Activated naive CD8-positive, alpha-beta T cell (primary cell): ENCODE data around the gene FBXL19.

Experiments
- H3K27ac Mint-ChIP-seq: one replicate; pipeline ENCODE4 v1.8.0; 2021; ENCODE audit warnings: mixed read lengths
- H3K27me3 Mint-ChIP-seq: one replicate; pipeline ENCODE4 v1.8.0; 2021; ENCODE audit warnings: mixed read lengths
- H3K36me3 Mint-ChIP-seq: one replicate; pipeline ENCODE4 v1.8.0; 2021; ENCODE audit warnings: mixed read lengths
- H3K4me1 Mint-ChIP-seq: one replicate; pipeline ENCODE4 v1.8.0; 2021; ENCODE audit warnings: low read depth, mixed read lengths
- H3K4me3 Mint-ChIP-seq: one replicate; pipeline ENCODE4 v1.8.0; 2021; ENCODE audit warnings: mild to moderate bottlenecking, mixed read lengths
- H3K9me3 Mint-ChIP-seq: one replicate; pipeline ENCODE4 v1.8.0; 2021; ENCODE audit warnings: low read depth, mixed read lengths

Gene FBXL19

GRCh38 chr16:30972872-30973271 is 49.5 kb downstream of the FBXL19 start:
- no peaks in the 10 kb centered on the region for H3K27me3 Mint-ChIP-seq
- peaks cover 12% of the 10 kb centered on the region for H3K36me3 Mint-ChIP-seq
- H3K4me3 Mint-ChIP-seq: no peak overlapping the region
- H3K9me3 Mint-ChIP-seq: no peaks in the 10 kb centered on the region
- no peak overlapping the region for H3K27ac Mint-ChIP-seq
- peaks cover 7% of the 10 kb centered on the region for H3K4me1 Mint-ChIP-seq

GRCh38 chr16:30974348-30974747 is 51.0 kb downstream of the FBXL19 start:
- no peak overlapping the region for H3K27ac Mint-ChIP-seq
- H3K4me1 Mint-ChIP-seq: peaks cover 7% of the 10 kb centered on the region
- H3K9me3 Mint-ChIP-seq: no peaks in the 10 kb centered on the region
- H3K36me3 Mint-ChIP-seq: peaks cover 12% of the 10 kb centered on the region
- H3K27me3 Mint-ChIP-seq: no peaks in the 10 kb centered on the region
- H3K4me3 Mint-ChIP-seq: no peak overlapping the region

GRCh38 chr16:30976486-30976885 is 53.1 kb downstream of the FBXL19 start:
- Mint-ChIP-seq H3K4me3 (no peak overlapping the region), H3K9me3 (no peaks in the 10 kb centered on the region), H3K36me3 (peaks cover 10% of the 10 kb centered on the region), H3K27me3 (no peaks in the 10 kb centered on the region), H3K4me1 (peaks cover 7% of the 10 kb centered on the region), H3K27ac (no peak overlapping the region)

- Mint-ChIP-seq H3K4me1 (peaks cover 7% of the 10 kb centered on the region), H3K36me3 (peaks cover 7% of the 10 kb centered on the region), H3K27me3 (no peaks in the 10 kb centered on the region), H3K9me3 (no peaks in the 10 kb centered on the region), H3K27ac (no peak overlapping the region), H3K4me3 (no peak overlapping the region)
These were observed 54.1 kb downstream of the FBXL19 start for GRCh38 chr16:30977502-30977901.

- no peaks in the 10 kb centered on the region for H3K9me3 Mint-ChIP-seq
- H3K36me3 Mint-ChIP-seq: peaks cover under 1% of the 10 kb centered on the region
- no peak overlapping the region for H3K27ac Mint-ChIP-seq
- H3K27me3 Mint-ChIP-seq: no peaks in the 10 kb centered on the region
- H3K4me1 Mint-ChIP-seq: peaks cover 2% of the 10 kb centered on the region
- no peak overlapping the region for H3K4me3 Mint-ChIP-seq
These were observed 56.0 kb downstream of the FBXL19 start for GRCh38 chr16:30979170-30980022.

GRCh38 chr16:30980023-30980371 is 56.6 kb downstream of the FBXL19 start:
- Mint-ChIP-seq H3K36me3 (no peaks in the 10 kb centered on the region), H3K4me1 (peaks cover 2% of the 10 kb centered on the region), H3K9me3 (no peaks in the 10 kb centered on the region), H3K4me3 (no peak overlapping the region), H3K27ac (no peak overlapping the region), H3K27me3 (no peaks in the 10 kb centered on the region)

- H3K27ac Mint-ChIP-seq: no peak overlapping the region
- no peaks in the 10 kb centered on the region for H3K36me3 Mint-ChIP-seq
- H3K4me3 Mint-ChIP-seq: no peak overlapping the region
- peaks cover 2% of the 10 kb centered on the region for H3K4me1 Mint-ChIP-seq
- no peaks in the 10 kb centered on the region for H3K9me3 Mint-ChIP-seq
- no peaks in the 10 kb centered on the region for H3K27me3 Mint-ChIP-seq
These were observed 57.1 kb downstream of the FBXL19 start for GRCh38 chr16:30980434-30980833.

GRCh38 chr16:30980959-30981358 is 57.6 kb downstream of the FBXL19 start:
- Mint-ChIP-seq H3K9me3 (no peaks in the 10 kb centered on the region), H3K4me3 (no peak overlapping the region), H3K27ac (no peak overlapping the region), H3K27me3 (no peaks in the 10 kb centered on the region), H3K4me1 (peaks cover 2% of the 10 kb centered on the region), H3K36me3 (no peaks in the 10 kb centered on the region)

- Mint-ChIP-seq H3K9me3 (no peaks in the 10 kb centered on the region), H3K4me1 (peaks cover 2% of the 10 kb centered on the region), H3K4me3 (no peak overlapping the region), H3K27ac (no peak overlapping the region), H3K27me3 (no peaks in the 10 kb centered on the region), H3K36me3 (no peaks in the 10 kb centered on the region)
These were observed 59.3 kb downstream of the FBXL19 start for GRCh38 chr16:30982548-30983288.

- Mint-ChIP-seq H3K4me3 (no peak overlapping the region), H3K9me3 (no peaks in the 10 kb centered on the region), H3K27ac (no peak overlapping the region), H3K36me3 (no peaks in the 10 kb centered on the region), H3K4me1 (peaks cover 2% of the 10 kb centered on the region), H3K27me3 (no peaks in the 10 kb centered on the region)
These were observed 60.0 kb downstream of the FBXL19 start for GRCh38 chr16:30983289-30983889.

GRCh38 chr16:30983898-30984610 is 60.7 kb downstream of the FBXL19 start:
- Mint-ChIP-seq H3K27ac (no peak overlapping the region), H3K9me3 (no peaks in the 10 kb centered on the region), H3K27me3 (no peaks in the 10 kb centered on the region), H3K4me1 (peaks cover 2% of the 10 kb centered on the region), H3K4me3 (no peak overlapping the region), H3K36me3 (no peaks in the 10 kb centered on the region)

- H3K4me3 Mint-ChIP-seq: no peak within 1 kb of the TSS
- H3K9me3 Mint-ChIP-seq: no peaks in the 10 kb centered on the region
- peaks cover 2% of the 10 kb centered on the region for H3K4me1 Mint-ChIP-seq
- H3K36me3 Mint-ChIP-seq: no peaks in the 10 kb centered on the region
- no peak within 1 kb of the TSS for H3K27ac Mint-ChIP-seq
- no peaks in the 10 kb centered on the region for H3K27me3 Mint-ChIP-seq
These were observed 61.5 kb downstream of the FBXL19 start, which contains the start of gene HSD3B7 for GRCh38 chr16:30984669-30985400. Gene HSD3B7, plus strand, starts transcription at chr16:30985207. Its CDS starts 452 bp downstream, at chr16:30985659.

GRCh38 chr16:30985401-30986128 is 62.2 kb downstream of the FBXL19 start:
- no peak overlapping the region for H3K27ac Mint-ChIP-seq
- H3K4me3 Mint-ChIP-seq: no peak overlapping the region
- no peaks in the 10 kb centered on the region for H3K36me3 Mint-ChIP-seq
- H3K9me3 Mint-ChIP-seq: no peaks in the 10 kb centered on the region
- no peaks in the 10 kb centered on the region for H3K27me3 Mint-ChIP-seq
- peaks cover 2% of the 10 kb centered on the region for H3K4me1 Mint-ChIP-seq
